OCI-LY1 (cell line): ENCODE results near the gene ZNF821.

Source experiments
- H2AFZ ChIP-seq: fragments of 200-600 bp; sonication (generic), shearing (Covaris generic); 2 replicates; pipeline ENCODE4 v1.6.0; 2014; ENCODE audit warnings: antibody characterized with exemption, mild to moderate bottlenecking, low read length
- H3F3A ChIP-seq: fragments of 200-600 bp; sonication (generic), shearing (Covaris generic); 2 replicates; pipeline ENCODE4 v1.6.0; 2014; ENCODE audit warnings: mild to moderate bottlenecking, antibody characterized with exemption, low read length, moderate library complexity; ENCODE audit not compliant: insufficient read depth
- H3K27ac ChIP-seq: fragments of 200-600 bp; sonication (generic); 2 replicates; pipeline ENCODE4 v1.5.1; 2014; ENCODE audit warnings: low read length, mixed run types, mild to moderate bottlenecking, low read depth; ENCODE audit not compliant: poor library complexity, severe bottlenecking
- H3K27me3 ChIP-seq: fragments of 200-600 bp; sonication (generic); 2 replicates; pipeline ENCODE4 v1.6.0; 2014; ENCODE audit warnings: antibody characterized with exemption, mild to moderate bottlenecking, low read length, moderate library complexity; ENCODE audit not compliant: insufficient read depth
- H3K36me3 ChIP-seq: fragments of 200-600 bp; sonication (generic); 2 replicates; pipeline ENCODE4 v1.6.1; 2014; ENCODE audit warnings: mild to moderate bottlenecking, antibody characterized with exemption, low read length, moderate library complexity, mixed read lengths; ENCODE audit not compliant: insufficient read depth
- H3K4me1 ChIP-seq: fragments of 200-600 bp; sonication (generic); 2 replicates; pipeline ENCODE4 v1.5.1; 2014; ENCODE audit warnings: mild to moderate bottlenecking, low read length, moderate library complexity; ENCODE audit not compliant: insufficient read depth, severe bottlenecking
- H3K4me2 ChIP-seq: fragments of 200-600 bp; sonication (generic), shearing (Covaris generic); 2 replicates; pipeline ENCODE4 v1.6.1; 2014; ENCODE audit warnings: low read length
- H3K4me3 ChIP-seq: fragments of 200-600 bp; sonication (generic); 2 replicates; pipeline ENCODE4 v1.5.1; 2014; ENCODE audit warnings: low read length, low read depth, mild to moderate bottlenecking, mixed read lengths; ENCODE audit not compliant: poor library complexity, severe bottlenecking
- H3K79me2 ChIP-seq: fragments of 200-600 bp; shearing (Covaris generic); 2 replicates; pipeline ENCODE4 v1.6.1; 2016; ENCODE audit warnings: mixed run types, low read length, mixed read lengths; ENCODE audit not compliant: insufficient read depth
- H3K9ac ChIP-seq: fragments of 200-600 bp; sonication (generic), shearing (Covaris generic); 2 replicates; pipeline ENCODE4 v1.6.1; 2014; ENCODE audit warnings: mild to moderate bottlenecking, low read length, mixed read lengths
- H3K9me2 ChIP-seq: fragments of 200-600 bp; sonication (generic), shearing (Covaris generic); 2 replicates; pipeline ENCODE4 v1.6.1; 2014; ENCODE audit warnings: low read depth, mild to moderate bottlenecking, low read length, mixed read lengths
- H3K9me3 ChIP-seq: fragments of 200-600 bp; shearing (Covaris generic); 2 replicates; pipeline ENCODE4 v1.6.1; 2014; ENCODE audit warnings: low read length, mixed read lengths
- H4K20me1 ChIP-seq: fragments of 200-600 bp; sonication (generic), shearing (Covaris generic); 2 replicates; pipeline ENCODE4 v1.6.0; 2016; ENCODE audit warnings: mild to moderate bottlenecking, low read length; ENCODE audit not compliant: insufficient read depth
- EZH2 ChIP-seq: fragments of 200-600 bp; sonication (generic), shearing (Covaris generic); IDR thresholded peaks from 2 replicates; pipeline ENCODE4 v1.8.0; 2017; ENCODE audit warnings: borderline replicate concordance, mixed run types, mild to moderate bottlenecking, antibody characterized with exemption, low read length, moderate library complexity, mixed read lengths
- TF ChIP-seq, protein P1 (sequence below): fragments of 200-600 bp; sonication (generic), shearing (Covaris generic); IDR thresholded peaks from 2 replicates; pipeline ENCODE4 v1.5.1; 2017; ENCODE audit warnings: mild to moderate bottlenecking, antibody characterized with exemption, low read length, moderate library complexity, mixed read lengths

The ZNF821 gene

DNA sequence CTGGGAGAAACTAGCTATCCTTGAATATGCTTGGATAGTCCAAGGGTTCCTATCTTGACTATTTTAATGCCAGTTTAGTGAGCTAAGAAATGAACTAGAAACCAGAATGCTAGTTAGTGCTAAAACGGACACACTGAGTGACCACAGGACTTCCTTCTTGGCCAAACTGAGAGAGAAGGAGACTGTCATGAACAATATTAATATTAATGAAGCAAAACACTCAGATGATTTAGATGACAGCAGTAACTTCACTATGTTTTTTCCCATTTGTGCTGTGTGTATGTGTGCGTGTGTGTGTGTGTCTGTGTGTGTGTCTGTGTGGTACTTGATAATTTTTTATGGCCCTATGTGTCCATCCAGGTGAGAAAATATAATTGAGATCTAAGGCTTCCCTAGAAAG lies 40.4 kb downstream of the ZNF821 start:
- Histone ChIP-seq H2AFZ (no peak overlapping the region), H3K4me3 (no peak overlapping the region), H3F3A (no peaks in the 10 kb centered on the region), H3K9ac (no peak overlapping the region), H3K4me2 (no peak overlapping the region), H3K9me2 (no peaks in the 10 kb centered on the region), H3K4me1 (peaks cover 30% of the 10 kb centered on the region), H3K9me3 (no peaks in the 10 kb centered on the region), H3K27ac (no peak overlapping the region), H4K20me1 (no peaks in the 10 kb centered on the region), H3K27me3 (no peaks in the 10 kb centered on the region), H3K36me3 (peaks cover 9% of the 10 kb centered on the region; the same call in 1 of the 2 replicates), H3K79me2 (peaks cover 18% of the 10 kb centered on the region)
- TF ChIP-seq EZH2: no peak
- TF ChIP-seq, protein P1, sequence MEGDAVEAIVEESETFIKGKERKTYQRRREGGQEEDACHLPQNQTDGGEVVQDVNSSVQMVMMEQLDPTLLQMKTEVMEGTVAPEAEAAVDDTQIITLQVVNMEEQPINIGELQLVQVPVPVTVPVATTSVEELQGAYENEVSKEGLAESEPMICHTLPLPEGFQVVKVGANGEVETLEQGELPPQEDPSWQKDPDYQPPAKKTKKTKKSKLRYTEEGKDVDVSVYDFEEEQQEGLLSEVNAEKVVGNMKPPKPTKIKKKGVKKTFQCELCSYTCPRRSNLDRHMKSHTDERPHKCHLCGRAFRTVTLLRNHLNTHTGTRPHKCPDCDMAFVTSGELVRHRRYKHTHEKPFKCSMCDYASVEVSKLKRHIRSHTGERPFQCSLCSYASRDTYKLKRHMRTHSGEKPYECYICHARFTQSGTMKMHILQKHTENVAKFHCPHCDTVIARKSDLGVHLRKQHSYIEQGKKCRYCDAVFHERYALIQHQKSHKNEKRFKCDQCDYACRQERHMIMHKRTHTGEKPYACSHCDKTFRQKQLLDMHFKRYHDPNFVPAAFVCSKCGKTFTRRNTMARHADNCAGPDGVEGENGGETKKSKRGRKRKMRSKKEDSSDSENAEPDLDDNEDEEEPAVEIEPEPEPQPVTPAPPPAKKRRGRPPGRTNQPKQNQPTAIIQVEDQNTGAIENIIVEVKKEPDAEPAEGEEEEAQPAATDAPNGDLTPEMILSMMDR: no peak

DNA sequence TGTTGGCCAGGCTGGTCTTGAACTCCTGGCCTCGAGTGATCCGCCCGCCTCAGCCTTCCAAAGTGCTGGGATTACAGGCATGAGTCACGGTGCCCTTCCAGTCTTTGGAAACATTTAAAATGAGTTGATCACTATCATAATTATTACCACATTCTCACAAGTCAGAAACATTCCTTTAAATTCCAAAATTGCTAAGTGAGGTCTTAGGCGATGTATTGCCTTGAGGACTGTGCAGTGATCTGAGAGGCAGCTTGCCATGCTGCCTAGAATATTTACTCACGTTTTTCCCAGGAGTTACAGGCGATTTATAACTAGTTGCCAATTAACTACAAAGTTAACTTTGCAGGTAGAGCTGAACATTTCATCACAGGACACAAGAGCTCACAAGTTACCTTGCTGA lies 43.9 kb downstream of the ZNF821 start:
- no peak for TF ChIP-seq EZH2
- TF ChIP-seq, protein P1: no peak
- Histone ChIP-seq H3K27ac (no peak overlapping the region), H3K36me3 (no peaks in the 10 kb centered on the region), H3F3A (no peaks in the 10 kb centered on the region), H3K9me3 (no peaks in the 10 kb centered on the region), H3K4me1 (peaks cover 13% of the 10 kb centered on the region), H3K4me2 (no peak overlapping the region), H3K9me2 (no peaks in the 10 kb centered on the region), H3K27me3 (no peaks in the 10 kb centered on the region), H3K4me3 (no peak overlapping the region), H4K20me1 (no peaks in the 10 kb centered on the region), H2AFZ (no peak overlapping the region), H3K9ac (no peak overlapping the region), H3K79me2 (no peaks in the 10 kb centered on the region)

DNA sequence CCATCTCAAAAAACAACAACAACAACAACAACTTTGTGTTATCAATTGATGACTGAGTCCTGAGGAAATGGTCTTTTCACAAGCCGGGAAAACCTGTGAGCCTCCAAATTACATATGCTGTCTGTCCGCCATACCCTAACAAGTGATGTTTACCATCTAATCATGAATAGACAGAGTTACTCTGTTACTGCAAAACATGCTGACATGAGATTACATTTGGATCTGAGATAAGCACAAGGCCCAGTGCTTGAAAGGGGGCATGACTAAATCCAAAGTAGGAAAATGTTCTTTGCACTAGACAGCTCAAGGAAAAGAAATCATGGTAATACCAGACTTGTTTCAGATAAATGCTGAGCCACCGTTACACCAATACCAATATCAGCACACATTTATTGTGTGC lies 46.8 kb downstream of the ZNF821 start:
- H3K4me2 ChIP-seq: no peak overlapping the region
- no peaks in the 10 kb centered on the region for H3K27me3 ChIP-seq
- peaks cover 3% of the 10 kb centered on the region for H3K4me1 ChIP-seq
- H3K27ac ChIP-seq: no peak overlapping the region
- H3K9me2 ChIP-seq: no peaks in the 10 kb centered on the region
- H2AFZ ChIP-seq: no peak overlapping the region
- no peak overlapping the region for H3K9ac ChIP-seq
- H4K20me1 ChIP-seq: no peaks in the 10 kb centered on the region
- no peaks in the 10 kb centered on the region for H3K9me3 ChIP-seq
- no peaks in the 10 kb centered on the region for H3F3A ChIP-seq
- no peaks in the 10 kb centered on the region for H3K36me3 ChIP-seq
- H3K79me2 ChIP-seq: no peaks in the 10 kb centered on the region
- no peak overlapping the region for H3K4me3 ChIP-seq
- TF ChIP-seq, protein P1: no peak
- no peak for TF ChIP-seq EZH2
